SK-N-MC (cell line): ENCODE data around the gene EPC2.
"Not testable (repeated sequence)": the region's sequence is repeated elsewhere in the genome, so short reads cannot be mapped to it uniquely, and the experiment has no call there.

Experiments
- DNase-seq: peaks from one replicate; pipeline ENCODE4 v3.0.0-alpha.2; 2011; ENCODE audit warnings: low read depth, low spot score
- H3K27ac ChIP-seq: fragments of 200-600 bp; sonication (generic); 2 replicates; pipeline ENCODE4 v1.5.1; 2016; ENCODE audit warnings: mixed run types
- H3K36me3 ChIP-seq: fragments of 200-600 bp; sonication (generic); 2 replicates; pipeline ENCODE4 v1.6.1; 2017; ENCODE audit warnings: antibody characterized with exemption, low read length, mixed read lengths; ENCODE audit not compliant: insufficient read depth
- H3K4me3 ChIP-seq: fragments of 200-600 bp; sonication (generic); 2 replicates; pipeline ENCODE4 v1.5.1; 2016
- H3K9ac ChIP-seq: fragments of 200-600 bp; sonication (generic); 2 replicates; pipeline ENCODE4 v1.8.0; 2017; ENCODE audit warnings: mixed run types, mixed read lengths; ENCODE audit not compliant: insufficient read length
- H3K9me3 ChIP-seq: fragments of 200-600 bp; sonication (generic); 2 replicates; pipeline ENCODE4 v1.6.1; 2017; ENCODE audit warnings: low read depth, mild to moderate bottlenecking, antibody characterized with exemption, low read length, moderate library complexity, mixed read lengths
- EZH2 ChIP-seq: fragments of 200-600 bp; sonication (generic); IDR thresholded peaks from one replicate; pipeline ENCODE4 v1.6.1; 2017; ENCODE audit warnings: antibody characterized with exemption
- FOXP2 ChIP-seq: optimal IDR thresholded peaks from 2 replicates; pipeline ENCODE3; 2011; ENCODE audit warnings: mild to moderate bottlenecking, moderate library complexity; ENCODE audit not compliant: insufficient read depth; ENCODE audit errors: extremely low read length, control extremely low read depth
- POLR2AphosphoS5 ChIP-seq: IDR thresholded peaks from 2 replicates; pipeline ENCODE4 v1.6.1; 2012; ENCODE audit warnings: mild to moderate bottlenecking, low read depth, low read length, borderline replicate concordance

EPC2 gene

DNA sequence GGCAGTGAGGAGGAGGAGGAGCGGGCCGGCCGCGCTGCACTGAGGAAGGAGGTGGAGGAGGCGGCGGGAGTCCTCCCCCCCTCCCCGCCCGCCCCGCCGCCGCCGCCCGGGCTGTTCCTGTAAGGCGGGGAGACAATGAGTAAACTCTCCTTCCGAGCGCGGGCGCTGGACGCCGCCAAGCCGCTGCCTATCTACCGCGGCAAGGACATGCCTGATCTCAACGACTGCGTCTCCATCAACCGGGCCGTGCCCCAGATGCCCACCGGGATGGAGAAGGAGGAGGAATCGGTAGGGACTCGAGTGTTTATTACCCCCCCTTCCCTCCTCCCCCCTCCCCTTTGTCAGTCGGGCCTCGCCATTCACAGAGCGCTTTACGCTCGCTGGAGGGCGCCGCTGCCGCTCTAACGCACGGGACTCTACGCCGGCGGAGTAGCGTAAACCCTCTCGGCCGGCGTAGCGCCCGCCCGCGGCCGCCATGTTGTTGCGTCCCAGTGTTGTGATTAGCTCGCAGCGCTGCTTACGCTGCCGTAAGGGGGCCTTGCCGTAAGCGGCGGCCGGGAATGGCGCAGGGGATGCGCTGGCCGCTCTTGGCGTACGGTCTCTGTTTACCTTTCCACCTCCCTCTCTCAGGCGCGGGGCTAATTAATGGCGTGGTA, 460 bp downstream of the EPC2 start:
- peak overlapping the region; percentile 95 for H3K27ac ChIP-seq
- peak overlapping the region; percentile 92 for H3K9ac ChIP-seq
- no peak for TF ChIP-seq EZH2
- TF ChIP-seq FOXP2: peak; percentile 97
- peak; percentile 69 for TF ChIP-seq POLR2AphosphoS5
- H3K36me3 ChIP-seq: no peaks in the 10 kb centered on the region
- DNase-seq: peak; percentile 72
- peak overlapping the region; percentile 94 for H3K4me3 ChIP-seq
- no peaks in the 10 kb centered on the region for H3K9me3 ChIP-seq

DNA sequence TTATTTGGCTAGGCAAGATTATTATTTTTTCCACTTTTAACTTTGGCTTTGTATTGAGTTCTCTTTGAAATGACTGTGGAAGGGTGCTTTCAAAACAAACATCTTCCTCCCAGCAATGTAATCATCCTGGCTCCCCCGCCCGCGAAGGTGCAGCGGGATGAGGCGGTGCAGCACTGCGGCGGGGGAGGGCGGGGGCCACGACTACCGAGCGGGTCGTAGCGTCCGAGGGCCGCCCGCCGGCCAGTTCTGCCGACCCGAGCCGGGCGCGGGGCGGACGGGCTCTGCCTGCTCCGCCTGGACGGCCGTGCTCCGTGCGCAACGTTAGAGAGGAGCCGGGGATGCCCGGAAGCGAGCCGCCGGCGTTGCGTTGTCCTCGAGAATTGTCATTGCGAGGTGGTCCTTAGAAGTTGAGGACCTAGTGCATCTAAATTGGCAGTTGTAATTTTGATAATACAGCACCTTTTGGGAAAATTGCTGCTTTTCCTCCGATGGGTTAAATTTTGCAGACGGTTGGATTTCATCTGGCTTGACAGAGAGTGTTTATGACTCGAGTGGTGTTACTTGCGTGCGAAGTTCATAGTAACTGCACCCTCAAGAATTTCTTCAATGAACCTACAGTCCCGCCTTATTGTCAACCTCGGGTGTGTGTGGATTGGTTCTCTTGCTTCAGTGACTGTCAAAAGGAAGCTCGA, 1.1 kb downstream of the EPC2 start:
- H3K9ac ChIP-seq: peak overlapping the region; percentile 78
- no peaks in the 10 kb centered on the region for H3K36me3 ChIP-seq
- H3K27ac ChIP-seq: no peak overlapping the region; the same call in 1 of the 2 replicates
- DNase-seq: peak; percentile 55
- no peaks in the 10 kb centered on the region for H3K9me3 ChIP-seq
- H3K4me3 ChIP-seq: peak overlapping the region; percentile 94
- TF ChIP-seq EZH2 (no peak), POLR2AphosphoS5 (no peak), FOXP2 (no peak)

DNA sequence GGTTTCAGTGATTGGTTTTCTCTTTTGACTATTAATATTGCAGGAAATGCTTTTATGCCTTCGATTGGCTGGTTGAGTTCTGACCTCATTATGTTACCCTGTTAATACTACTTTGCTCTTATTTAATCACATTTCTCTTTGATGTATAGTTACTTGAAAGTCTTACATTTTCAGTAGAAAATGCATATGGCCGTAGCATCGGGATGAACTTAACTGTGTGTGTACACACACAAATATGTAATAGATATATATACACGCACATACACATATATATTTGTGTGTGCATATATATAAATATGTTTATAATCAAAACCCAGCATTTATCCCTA, 1.6 kb downstream of the EPC2 start:
- DNase-seq: no peak
- TF ChIP-seq EZH2 (no peak), POLR2AphosphoS5 (no peak), FOXP2 (no peak)
- Histone ChIP-seq H3K27ac (no peak overlapping the region), H3K36me3 (no peaks in the 10 kb centered on the region), H3K9me3 (no peaks in the 10 kb centered on the region), H3K4me3 (peak overlapping the region; percentile 94), H3K9ac (peak overlapping the region; percentile 78)

DNA sequence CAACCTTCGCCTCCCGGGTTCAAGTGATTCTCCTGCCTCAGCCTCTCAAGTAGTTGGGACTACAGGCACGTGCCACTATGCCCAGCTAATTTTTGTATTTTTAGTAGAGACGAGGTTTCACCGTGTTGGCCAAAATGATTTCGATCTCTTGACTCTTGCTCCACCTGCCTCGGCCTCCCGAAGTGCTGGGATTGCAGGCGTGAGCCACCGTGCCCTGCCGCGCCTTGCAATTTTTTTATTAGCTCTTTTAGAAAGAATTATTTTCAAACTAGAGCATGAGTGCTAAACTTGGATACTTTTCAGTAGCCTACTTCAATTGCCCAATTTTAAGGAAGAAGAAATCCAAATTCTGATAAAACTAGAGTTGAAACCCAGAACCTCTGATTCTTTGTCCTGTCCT, 3.2 kb downstream of the EPC2 start:
- not testable (repeated sequence) for H3K9me3 ChIP-seq, H3K27ac ChIP-seq, H3K9ac ChIP-seq, H3K36me3 ChIP-seq, DNase-seq, H3K4me3 ChIP-seq

DNA sequence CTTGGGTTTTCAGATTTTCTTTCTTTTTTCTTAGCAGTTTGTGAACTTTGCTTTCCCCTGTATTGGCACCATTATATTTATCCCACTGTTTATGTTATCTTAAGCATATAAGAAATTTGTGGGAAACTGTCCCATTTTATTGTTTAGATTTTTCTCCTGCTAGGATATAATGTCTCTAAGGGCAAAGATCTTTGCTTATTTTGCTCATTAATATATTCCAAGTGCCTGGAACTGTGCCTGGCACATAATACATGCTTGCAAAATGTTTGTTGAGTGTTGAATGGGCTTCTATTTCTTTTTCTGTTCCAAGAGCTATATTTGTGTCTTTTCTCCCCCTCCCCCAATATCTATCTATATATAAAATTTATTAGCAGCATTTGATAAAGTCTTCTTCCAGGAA, 5.4 kb downstream of the EPC2 start:
- Histone ChIP-seq H3K27ac (no peak overlapping the region), H3K4me3 (no peak overlapping the region), H3K9me3 (no peaks in the 10 kb centered on the region), H3K36me3 (no peaks in the 10 kb centered on the region), H3K9ac (no peak overlapping the region)
- DNase-seq: no peak
- TF ChIP-seq POLR2AphosphoS5 (no peak), EZH2 (no peak), FOXP2 (no peak)

DNA sequence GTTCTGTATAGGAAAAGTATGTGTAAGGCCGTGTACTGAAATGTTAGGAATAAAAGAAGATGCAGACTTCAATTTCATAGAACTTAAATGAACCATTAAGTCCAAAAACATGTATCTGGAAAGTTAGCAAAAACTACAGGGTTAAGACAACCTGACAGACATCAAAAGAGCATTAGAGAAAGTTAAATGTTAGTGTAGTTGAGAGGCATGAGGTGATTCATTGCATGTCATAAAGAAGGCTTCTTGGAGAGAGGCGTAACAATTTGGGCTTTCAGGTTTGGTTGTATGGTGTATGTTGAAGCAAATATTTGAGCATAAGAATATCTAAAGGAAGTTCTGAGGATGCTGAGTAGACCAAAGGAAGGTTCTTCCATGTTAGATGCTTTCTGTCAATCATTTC, 6.3 kb downstream of the EPC2 start:
- H3K27ac ChIP-seq: no peak overlapping the region
- no peak for TF ChIP-seq POLR2AphosphoS5
- no peak for TF ChIP-seq FOXP2
- TF ChIP-seq EZH2: no peak
- no peak overlapping the region for H3K4me3 ChIP-seq
- H3K9me3 ChIP-seq: no peaks in the 10 kb centered on the region
- no peak for DNase-seq
- no peak overlapping the region for H3K9ac ChIP-seq
- H3K36me3 ChIP-seq: no peaks in the 10 kb centered on the region

DNA sequence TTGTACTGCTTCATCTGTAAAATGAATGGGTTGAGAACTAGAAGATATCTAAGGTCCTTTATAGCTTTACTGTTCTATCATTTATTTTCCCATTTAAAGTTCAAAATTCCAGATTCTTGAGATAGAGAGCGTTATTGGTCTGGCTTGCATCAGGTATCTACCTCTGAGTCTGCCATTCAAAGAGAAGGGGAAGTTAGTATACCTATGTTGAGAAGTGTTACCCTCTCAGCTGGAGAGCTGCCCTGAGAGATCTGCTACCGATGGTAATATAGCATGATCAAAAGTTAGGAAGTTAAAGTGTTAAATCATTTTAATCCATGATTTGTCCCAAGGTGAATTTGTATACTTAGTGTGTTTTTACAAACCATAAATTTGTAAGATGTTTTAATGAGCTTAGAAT, 7.4 kb downstream of the EPC2 start:
- Histone ChIP-seq H3K9ac (no peak overlapping the region), H3K4me3 (no peak overlapping the region), H3K27ac (no peak overlapping the region), H3K9me3 (no peaks in the 10 kb centered on the region), H3K36me3 (no peaks in the 10 kb centered on the region)
- TF ChIP-seq POLR2AphosphoS5: no peak
- no peak for TF ChIP-seq EZH2
- no peak for TF ChIP-seq FOXP2
- no peak for DNase-seq

DNA sequence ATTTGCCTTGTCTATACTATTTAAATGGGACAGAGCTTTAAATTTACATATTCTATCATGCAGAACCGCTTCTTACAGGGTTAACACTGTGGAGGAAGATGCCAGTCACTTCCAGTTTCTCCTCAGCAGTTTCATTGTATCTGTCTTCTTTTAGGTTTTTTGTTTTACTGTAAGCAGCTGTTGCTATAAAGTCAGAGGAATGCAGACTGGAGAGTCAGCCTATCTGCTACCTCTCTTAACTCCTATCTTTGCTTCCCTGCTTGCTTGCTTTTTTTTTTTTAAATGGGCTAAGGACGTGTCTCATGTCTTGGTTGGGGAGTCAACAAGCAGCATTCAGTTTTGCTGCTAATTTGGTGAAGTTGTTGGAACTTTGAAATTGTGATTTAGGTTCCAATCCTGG, 8.9 kb downstream of the EPC2 start:
- no peak overlapping the region for H3K9ac ChIP-seq
- TF ChIP-seq POLR2AphosphoS5 (no peak), FOXP2 (no peak), EZH2 (no peak)
- no peaks in the 10 kb centered on the region for H3K36me3 ChIP-seq
- no peaks in the 10 kb centered on the region for H3K9me3 ChIP-seq
- DNase-seq: no peak
- H3K27ac ChIP-seq: no peak overlapping the region
- H3K4me3 ChIP-seq: no peak overlapping the region

DNA sequence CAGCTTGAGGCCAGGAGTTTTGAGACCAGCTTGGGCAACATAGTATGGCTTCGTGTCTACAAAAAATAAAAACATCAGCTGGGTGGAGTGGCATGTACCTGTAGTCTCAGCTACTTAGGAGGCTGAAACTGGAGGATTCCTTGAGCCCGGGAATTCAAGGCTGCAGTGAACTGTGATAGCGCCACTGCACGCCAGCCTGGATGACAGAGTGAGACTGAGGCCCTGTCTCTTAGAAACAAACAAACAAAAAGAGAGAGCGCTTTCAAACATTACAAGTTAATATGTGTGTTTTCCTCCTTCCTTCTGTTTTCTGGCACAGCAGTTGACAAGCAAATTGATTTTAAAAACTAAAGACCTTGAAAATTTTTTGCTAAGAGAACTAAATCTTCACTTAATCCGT, 9.9 kb downstream of the EPC2 start:
- no peak for DNase-seq
- H3K4me3 ChIP-seq: no peak overlapping the region
- H3K36me3 ChIP-seq: no peaks in the 10 kb centered on the region
- H3K27ac ChIP-seq: no peak overlapping the region
- no peak overlapping the region for H3K9ac ChIP-seq
- TF ChIP-seq POLR2AphosphoS5 (no peak), EZH2 (no peak), FOXP2 (no peak)
- H3K9me3 ChIP-seq: no peaks in the 10 kb centered on the region
